HG03095 (cell line): ENCODE measurements around the gene ATL3.
"Not testable (repeated sequence)": the region's sequence is repeated elsewhere in the genome, so short reads cannot be mapped to it uniquely, and the experiment has no call there.

Experiments
- ATAC-seq: cut with Tn5 transposase; IDR thresholded peaks from one replicate; pipeline ENCODE4 v1.9.1; 2021; ENCODE audit warnings: moderate library complexity; ENCODE audit not compliant: unreplicated experiment

ATL3 gene

GRCh38 chr11:63595296-63595695 lies 75.9 kb downstream of the ATL3 start:
- ATAC-seq, result no peak

DNA sequence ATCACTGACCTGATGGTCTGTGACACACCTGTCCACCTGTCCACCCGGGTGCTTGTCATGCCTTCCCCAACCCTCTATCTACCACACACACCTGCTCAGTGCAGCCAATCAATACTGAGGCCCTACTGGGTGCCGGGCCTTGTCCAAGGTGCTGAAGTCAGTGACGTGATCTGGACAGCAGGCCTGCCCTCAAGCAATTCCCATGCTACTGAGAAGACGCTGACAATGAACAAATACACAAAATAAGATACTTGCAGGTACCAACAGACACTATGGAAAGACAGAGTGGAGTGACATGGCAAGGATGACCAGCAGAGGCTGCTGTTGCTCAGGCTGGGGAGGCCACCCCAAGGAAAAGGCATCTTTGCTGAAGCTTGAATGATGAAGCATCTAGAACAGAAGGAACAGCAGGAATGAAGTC lies 78.2 kb downstream of the ATL3 start:
- no peak for ATAC-seq

- no peak for ATAC-seq
Observed at GRCh38 chr11:63590024-63590788, 81.0 kb downstream of the ATL3 start.

- no peak for ATAC-seq
Observed at GRCh38 chr11:63589000-63589399, 82.2 kb downstream of the ATL3 start.

- ATAC-seq, result no peak
Observed at GRCh38 chr11:63586451-63587166, 84.6 kb downstream of the ATL3 start.

DNA sequence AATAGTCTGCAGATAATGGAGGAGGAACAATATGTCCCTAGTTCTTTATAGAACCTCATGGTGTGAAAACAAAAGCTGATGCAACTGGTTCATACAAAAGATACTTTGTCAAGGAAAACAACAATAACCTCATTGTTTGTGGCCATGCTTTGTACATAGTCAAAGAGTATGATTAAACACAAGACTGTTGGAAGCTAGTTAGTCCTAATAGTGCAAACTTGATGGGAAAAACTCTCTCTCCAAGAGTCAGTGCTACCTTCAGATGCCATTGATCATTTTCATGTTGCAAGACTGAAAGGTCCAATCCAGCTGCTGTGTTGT lies 87.9 kb downstream of the ATL3 start:
- ATAC-seq, result no peak

DNA sequence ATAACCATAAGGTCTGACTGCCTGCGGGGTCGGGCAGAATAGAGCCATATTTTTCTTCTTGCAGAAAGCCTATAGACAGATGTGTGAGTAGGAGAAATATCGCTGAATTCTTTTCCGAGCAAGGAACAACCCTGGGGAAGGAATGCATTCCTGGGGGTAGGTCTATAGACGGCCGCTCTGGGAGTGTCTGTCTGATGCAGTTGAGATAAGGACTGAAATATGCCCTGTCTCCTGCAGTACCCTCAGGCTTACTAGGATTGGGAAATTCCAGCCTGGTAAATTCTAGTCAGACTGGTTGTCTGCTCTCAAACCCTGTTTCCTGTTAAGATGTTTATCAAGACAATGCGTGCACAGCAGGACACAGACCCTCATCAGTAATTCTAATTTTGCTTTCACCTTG lies 90.0 kb downstream of the ATL3 start:
- ATAC-seq, result not testable (repeated sequence)

DNA sequence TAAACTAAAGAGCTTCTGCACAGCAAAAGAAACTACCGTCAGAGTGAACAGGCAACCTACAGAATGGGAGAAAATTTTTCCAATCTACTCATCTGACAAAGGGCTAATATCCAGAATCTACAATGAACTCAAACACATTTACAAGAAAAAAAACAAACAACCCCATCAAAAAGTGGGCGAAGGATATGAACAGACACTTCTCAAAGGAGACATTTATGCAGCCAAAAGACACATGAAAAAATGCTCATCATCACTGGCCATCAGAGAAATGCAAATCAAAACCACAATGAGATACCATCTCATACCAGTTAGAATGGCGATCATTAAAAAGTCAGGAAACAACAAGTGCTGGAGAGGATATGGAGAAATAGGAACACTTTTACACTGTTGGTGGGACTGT lies 92.3 kb downstream of the ATL3 start:
- not testable (repeated sequence) for ATAC-seq

- ATAC-seq, result no peak
Observed at GRCh38 chr11:63574856-63575602, 96.1 kb downstream of the ATL3 start.
